NT2/D1 (cell line): Measurements from ENCODE around the gene GPR33.

Source experiments
- SUZ12 ChIP-seq: IDR thresholded peaks from 2 replicates; pipeline ENCODE4 v1.6.1; 2011; ENCODE audit not compliant: insufficient read length, insufficient read depth; ENCODE audit errors: extremely low read depth
- YY1 ChIP-seq: IDR thresholded peaks from 2 replicates; pipeline ENCODE4 v1.6.1; 2011; ENCODE audit not compliant: insufficient read length, insufficient read depth
- ZNF274 ChIP-seq: IDR thresholded peaks from 2 replicates; pipeline ENCODE4 v1.6.1; 2011; ENCODE audit warnings: mild to moderate bottlenecking, low read depth, low read length

DNA sequence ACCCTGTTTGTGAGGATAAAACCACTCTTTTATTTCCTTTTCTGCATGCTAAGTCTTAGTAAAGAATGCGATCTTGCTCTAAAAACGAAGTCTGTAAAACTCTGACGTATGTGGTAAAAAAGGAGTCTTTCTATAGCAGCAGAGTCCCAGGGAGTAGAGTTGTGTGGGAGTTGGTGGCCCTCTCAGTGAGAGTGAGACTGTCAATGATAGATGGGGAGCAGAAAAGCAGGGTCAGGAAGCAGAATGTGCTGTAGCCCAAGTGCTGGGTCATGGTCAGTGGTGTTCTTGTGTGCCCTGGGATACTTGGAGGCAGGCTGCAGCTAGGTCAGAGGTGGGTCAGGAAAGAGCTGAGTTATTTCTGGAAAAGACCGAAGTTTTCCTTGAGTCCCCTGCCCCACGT is 20.3 kb upstream of the GPR33 start:
- no peak for TF ChIP-seq ZNF274
- TF ChIP-seq YY1 = no peak
- TF ChIP-seq SUZ12 = no peak
